ENCODE data around the gene SCAF4.

SCAF4 gene, protein sequence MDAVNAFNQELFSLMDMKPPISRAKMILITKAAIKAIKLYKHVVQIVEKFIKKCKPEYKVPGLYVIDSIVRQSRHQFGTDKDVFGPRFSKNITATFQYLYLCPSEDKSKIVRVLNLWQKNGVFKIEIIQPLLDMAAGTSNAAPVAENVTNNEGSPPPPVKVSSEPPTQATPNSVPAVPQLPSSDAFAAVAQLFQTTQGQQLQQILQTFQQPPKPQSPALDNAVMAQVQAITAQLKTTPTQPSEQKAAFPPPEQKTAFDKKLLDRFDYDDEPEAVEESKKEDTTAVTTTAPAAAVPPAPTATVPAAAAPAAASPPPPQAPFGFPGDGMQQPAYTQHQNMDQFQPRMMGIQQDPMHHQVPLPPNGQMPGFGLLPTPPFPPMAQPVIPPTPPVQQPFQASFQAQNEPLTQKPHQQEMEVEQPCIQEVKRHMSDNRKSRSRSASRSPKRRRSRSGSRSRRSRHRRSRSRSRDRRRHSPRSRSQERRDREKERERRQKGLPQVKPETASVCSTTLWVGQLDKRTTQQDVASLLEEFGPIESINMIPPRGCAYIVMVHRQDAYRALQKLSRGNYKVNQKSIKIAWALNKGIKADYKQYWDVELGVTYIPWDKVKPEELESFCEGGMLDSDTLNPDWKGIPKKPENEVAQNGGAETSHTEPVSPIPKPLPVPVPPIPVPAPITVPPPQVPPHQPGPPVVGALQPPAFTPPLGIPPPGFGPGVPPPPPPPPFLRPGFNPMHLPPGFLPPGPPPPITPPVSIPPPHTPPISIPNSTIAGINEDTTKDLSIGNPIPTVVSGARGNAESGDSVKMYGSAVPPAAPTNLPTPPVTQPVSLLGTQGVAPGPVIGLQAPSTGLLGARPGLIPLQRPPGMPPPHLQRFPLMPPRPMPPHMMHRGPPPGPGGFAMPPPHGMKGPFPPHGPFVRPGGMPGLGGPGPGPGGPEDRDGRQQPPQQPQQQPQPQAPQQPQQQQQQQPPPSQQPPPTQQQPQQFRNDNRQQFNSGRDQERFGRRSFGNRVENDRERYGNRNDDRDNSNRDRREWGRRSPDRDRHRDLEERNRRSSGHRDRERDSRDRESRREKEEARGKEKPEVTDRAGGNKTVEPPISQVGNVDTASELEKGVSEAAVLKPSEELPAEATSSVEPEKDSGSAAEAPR

DNA sequence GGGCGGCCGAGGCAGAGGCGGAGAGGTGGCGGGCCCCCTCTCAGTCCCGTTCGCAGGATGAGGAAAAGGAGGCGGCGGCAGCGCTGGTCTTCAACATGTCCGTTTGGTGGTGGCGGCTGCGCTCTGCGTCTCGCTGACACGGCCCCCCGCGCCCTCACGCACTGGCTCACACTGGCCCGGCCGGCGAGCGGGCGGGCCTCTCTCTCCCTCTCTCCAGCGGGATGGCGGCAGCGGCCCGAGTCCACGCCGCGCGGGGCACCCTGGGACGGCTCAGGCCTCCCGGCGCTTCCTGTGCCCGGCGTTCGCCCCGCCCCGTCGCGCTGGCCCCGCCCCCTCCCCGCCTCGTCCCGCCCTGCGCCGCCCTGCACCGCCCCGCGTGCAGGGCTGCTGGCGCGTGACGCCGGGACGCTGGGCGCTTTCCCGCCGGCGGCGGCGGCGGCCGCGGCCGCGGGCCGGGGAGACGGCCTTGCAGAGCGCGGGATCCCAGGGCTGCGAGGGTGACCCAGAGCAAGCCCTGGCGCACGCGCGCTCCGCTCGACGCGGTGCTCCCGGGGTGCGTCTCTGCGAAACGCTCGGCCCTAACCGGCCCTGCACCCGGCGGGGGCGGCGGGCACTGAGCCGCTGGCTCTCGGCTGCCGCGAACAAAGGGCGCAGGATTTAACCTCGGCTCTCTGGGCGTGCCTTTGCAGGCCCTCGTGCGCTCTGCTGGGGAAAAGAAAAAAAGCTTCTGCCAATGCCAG, at the start of gene SCAF4:
TSS of gene SCAF4 (minus strand) at position 262 of the 740 bp plus-strand sequence. CDS start 426 bp downstream, outside the sequence.
- Histone ChIP-seq H3K9ac (ENCODE audit: low read length) (peak within 1 kb of the TSS; percentile 95), H3K4me1 (ENCODE audit: low read length) (peaks cover 45% of the 10 kb centered on the region), H3K27me3 (ENCODE audit: low read depth, low read length) (no peaks in the 10 kb centered on the region), H3K27ac (ENCODE audit: low read length) (peak within 1 kb of the TSS; percentile 79), H3K79me2 (ENCODE audit: low read length) (peaks cover 56% of the 10 kb centered on the region), H3K36me3 (replicated peaks; ENCODE audit: low read depth, low read length) (peaks cover 7% of the 10 kb centered on the region), H3K4me2 (ENCODE audit: low read length) (peak within 1 kb of the TSS; percentile 93), H4K20me1 (ENCODE audit: insufficient read depth, low read length) (peaks cover 40% of the 10 kb centered on the region), H2AFZ (ENCODE audit: low read depth, low read length) (no peak within 1 kb of the TSS; the same call in 1 of the 2 replicates), H3K9me3 (ENCODE audit: insufficient read depth, low read length) (no peaks in the 10 kb centered on the region), H3K4me3 (ENCODE audit: low read length) (peak within 1 kb of the TSS; percentile 100)
- no peak for TF ChIP-seq EZH2phosphoT487 (IDR thresholded peaks at IDR 0.05; ENCODE audit: low read depth)
- TF ChIP-seq, protein P1, sequence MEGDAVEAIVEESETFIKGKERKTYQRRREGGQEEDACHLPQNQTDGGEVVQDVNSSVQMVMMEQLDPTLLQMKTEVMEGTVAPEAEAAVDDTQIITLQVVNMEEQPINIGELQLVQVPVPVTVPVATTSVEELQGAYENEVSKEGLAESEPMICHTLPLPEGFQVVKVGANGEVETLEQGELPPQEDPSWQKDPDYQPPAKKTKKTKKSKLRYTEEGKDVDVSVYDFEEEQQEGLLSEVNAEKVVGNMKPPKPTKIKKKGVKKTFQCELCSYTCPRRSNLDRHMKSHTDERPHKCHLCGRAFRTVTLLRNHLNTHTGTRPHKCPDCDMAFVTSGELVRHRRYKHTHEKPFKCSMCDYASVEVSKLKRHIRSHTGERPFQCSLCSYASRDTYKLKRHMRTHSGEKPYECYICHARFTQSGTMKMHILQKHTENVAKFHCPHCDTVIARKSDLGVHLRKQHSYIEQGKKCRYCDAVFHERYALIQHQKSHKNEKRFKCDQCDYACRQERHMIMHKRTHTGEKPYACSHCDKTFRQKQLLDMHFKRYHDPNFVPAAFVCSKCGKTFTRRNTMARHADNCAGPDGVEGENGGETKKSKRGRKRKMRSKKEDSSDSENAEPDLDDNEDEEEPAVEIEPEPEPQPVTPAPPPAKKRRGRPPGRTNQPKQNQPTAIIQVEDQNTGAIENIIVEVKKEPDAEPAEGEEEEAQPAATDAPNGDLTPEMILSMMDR (IDR thresholded peaks at IDR 0.05; ENCODE audit: low read depth, low read length), result no peak

DNA sequence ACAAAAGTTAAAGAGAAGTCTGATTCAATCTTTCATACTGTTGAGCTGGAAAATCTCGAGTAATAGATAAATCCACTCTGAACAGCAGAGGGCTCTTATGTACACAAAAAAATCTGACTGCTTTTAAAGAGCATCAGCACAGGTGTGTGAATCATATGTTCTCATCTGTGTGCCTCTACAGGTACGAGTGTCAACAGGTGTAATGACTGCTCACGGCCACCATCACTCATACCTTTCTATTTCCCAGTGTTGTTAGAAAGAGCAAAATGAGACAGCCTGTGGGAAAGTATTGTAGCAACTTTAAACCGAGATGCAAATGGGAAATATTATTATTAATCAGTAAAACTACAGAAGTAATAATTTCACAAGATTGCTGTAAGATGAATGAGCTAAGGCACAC, 49.0 kb upstream of the SCAF4 start:
- Histone ChIP-seq H3K4me2 (ENCODE audit: low read length) (no peak overlapping the region), H3K36me3 (replicated peaks; ENCODE audit: low read depth, low read length) (no peaks in the 10 kb centered on the region), H3K79me2 (ENCODE audit: low read length) (no peaks in the 10 kb centered on the region), H3K27ac (ENCODE audit: low read length) (no peak overlapping the region), H3K4me3 (ENCODE audit: low read length) (no peak overlapping the region), H3K9ac (ENCODE audit: low read length) (no peak overlapping the region), H3K4me1 (ENCODE audit: low read length) (no peaks in the 10 kb centered on the region; the same call in 1 of the 2 replicates), H3K27me3 (ENCODE audit: low read depth, low read length) (no peaks in the 10 kb centered on the region), H2AFZ (ENCODE audit: low read depth, low read length) (no peak overlapping the region), H4K20me1 (ENCODE audit: insufficient read depth, low read length) (no peaks in the 10 kb centered on the region), H3K9me3 (ENCODE audit: insufficient read depth, low read length) (no peaks in the 10 kb centered on the region)
- no peak for TF ChIP-seq EZH2phosphoT487 (IDR thresholded peaks at IDR 0.05; ENCODE audit: low read depth)
- TF ChIP-seq, protein P1 (IDR thresholded peaks at IDR 0.05; ENCODE audit: low read depth, low read length), result peak; percentile 47

DNA sequence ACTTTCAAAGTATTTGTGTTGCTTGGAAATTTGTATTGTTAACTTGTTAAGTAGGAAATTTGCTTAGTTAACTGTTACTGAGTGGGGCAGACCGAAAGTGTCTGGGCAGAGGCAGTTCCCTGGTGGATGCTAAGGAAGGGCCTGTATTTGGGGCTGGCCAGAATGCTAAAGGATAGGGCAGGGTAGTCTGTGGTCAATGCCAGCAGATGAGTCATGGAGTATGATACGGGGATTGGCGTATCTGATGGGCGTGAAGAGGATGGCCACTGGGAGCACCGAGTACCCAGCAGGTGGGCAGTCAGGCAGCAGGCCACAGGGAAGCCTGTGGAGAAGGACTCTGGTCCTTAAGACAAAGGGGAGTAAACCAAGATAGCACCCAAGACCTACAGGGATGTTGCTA, 46.6 kb upstream of the SCAF4 start:
- no peaks in the 10 kb centered on the region for H3K9me3 ChIP-seq (ENCODE audit: insufficient read depth, low read length)
- H3K36me3 ChIP-seq (replicated peaks; ENCODE audit: low read depth, low read length), result no peaks in the 10 kb centered on the region
- H3K9ac ChIP-seq (ENCODE audit: low read length), result no peak overlapping the region

More for the DNA sequence above, 46.6 kb upstream of the SCAF4 start:
- Histone ChIP-seq H3K27me3 (ENCODE audit: low read depth, low read length) (no peaks in the 10 kb centered on the region), H3K4me2 (ENCODE audit: low read length) (no peak overlapping the region), H3K4me3 (ENCODE audit: low read length) (no peak overlapping the region), H4K20me1 (ENCODE audit: insufficient read depth, low read length) (no peaks in the 10 kb centered on the region), H3K79me2 (ENCODE audit: low read length) (no peaks in the 10 kb centered on the region), H2AFZ (ENCODE audit: low read depth, low read length) (no peak overlapping the region), H3K4me1 (ENCODE audit: low read length) (peaks cover under 1% of the 10 kb centered on the region), H3K27ac (ENCODE audit: low read length) (no peak overlapping the region)
- TF ChIP-seq, protein P1 (IDR thresholded peaks at IDR 0.05; ENCODE audit: low read depth, low read length), result no peak
- no peak for TF ChIP-seq EZH2phosphoT487 (IDR thresholded peaks at IDR 0.05; ENCODE audit: low read depth)

All from OCI-LY3 (cell line).